WI38 (cell line): ENCODE measurements around the gene PERM1.

Experiments
- H3K4me3 ChIP-seq: 2 replicates; pipeline ENCODE4 v1.5.1; 2011; ENCODE audit warnings: low read depth, mild to moderate bottlenecking, control low read depth, low read length
- CTCF ChIP-seq: IDR thresholded peaks from 2 replicates; pipeline ENCODE4 v1.5.1; 2012; ENCODE audit warnings: low read depth, mild to moderate bottlenecking, control low read depth, low read length

PERM1 gene

GRCh38 chr1:1024149-1024770, 42.4 kb upstream of the PERM1 start:
- no peak for TF ChIP-seq CTCF
- H3K4me3 ChIP-seq: no peak overlapping the region

- no peak overlapping the region for H3K4me3 ChIP-seq
- TF ChIP-seq CTCF: no peak
Measured at GRCh38 chr1:1023700-1024099, 41.8 kb upstream of the PERM1 start.

- no peak overlapping the region for H3K4me3 ChIP-seq
- TF ChIP-seq CTCF: no peak
Measured at GRCh38 chr1:1022302-1023009, 40.6 kb upstream of the PERM1 start.

- no peak for TF ChIP-seq CTCF
- no peak overlapping the region for H3K4me3 ChIP-seq
Measured at GRCh38 chr1:1021920-1022259, 40.0 kb upstream of the PERM1 start.

- peak overlapping the region; percentile 68 for H3K4me3 ChIP-seq
- no peak for TF ChIP-seq CTCF
Measured at GRCh38 chr1:1021010-1021919, 39.4 kb upstream of the PERM1 start.

- peak overlapping the region; percentile 68 for H3K4me3 ChIP-seq
- TF ChIP-seq CTCF: no peak
Measured at GRCh38 chr1:1020415-1021009, 38.6 kb upstream of the PERM1 start.
